SJSA1 (cell line): Measurements from ENCODE around the gene ZNF780B. TPM values are rescaled to one million over a fixed set of nuclear protein-coding genes. Genes with fewer than 3 reads are reported as not detected.

ENCODE experiments used
- DNase-seq, 2 experiments: peaks; one replicate each; pipeline ENCODE4 v3.0.0-alpha.2; 2015 to 2020; ENCODE audit warnings: low spot score in 2 of 2, low read depth in 1 of 2
- H3K27ac ChIP-seq: fragments of 250-450 bp; sonication (Bioruptor Pico); 2 replicates; pipeline ENCODE4 v1.5.1; 2020; ENCODE audit warnings: mild to moderate bottlenecking, moderate library complexity
- H3K27me3 ChIP-seq: fragments of 250-450 bp; sonication (Bioruptor Pico); replicated peaks from 2 replicates; pipeline ENCODE4 v1.5.1; 2020; ENCODE audit warnings: mild to moderate bottlenecking, moderate library complexity
- H3K36me3 ChIP-seq: fragments of 250-450 bp; sonication (Bioruptor Pico); 2 replicates; pipeline ENCODE4 v1.5.1; 2020; ENCODE audit warnings: mild to moderate bottlenecking
- H3K4me1 ChIP-seq: fragments of 250-450 bp; sonication (Bioruptor Pico); replicated peaks from 2 replicates; pipeline ENCODE4 v1.6.1; 2021; ENCODE audit warnings: mild to moderate bottlenecking
- H3K4me3 ChIP-seq: fragments of 250-450 bp; sonication (Bioruptor Pico); 2 replicates; pipeline ENCODE4 v1.5.1; 2020; ENCODE audit warnings: mild to moderate bottlenecking
- H3K9me3 ChIP-seq: fragments of 250-450 bp; sonication (Bioruptor Pico); replicated peaks from 2 replicates; pipeline ENCODE4 v1.5.1; 2020; ENCODE audit warnings: mild to moderate bottlenecking
- total RNA-seq: library from RNA; depleted of rRNA; stranded (reverse); fragments of >200 nt; shearing (Covaris generic); gene quantifications from 2 replicates; pipeline ENCODE4 v1.2.3, GENCODE V29; 2014; rRNA removed

ZNF780B gene
- total RNA-seq, 1 experiment from 2014 or later = 17.1 TPM

DNA sequence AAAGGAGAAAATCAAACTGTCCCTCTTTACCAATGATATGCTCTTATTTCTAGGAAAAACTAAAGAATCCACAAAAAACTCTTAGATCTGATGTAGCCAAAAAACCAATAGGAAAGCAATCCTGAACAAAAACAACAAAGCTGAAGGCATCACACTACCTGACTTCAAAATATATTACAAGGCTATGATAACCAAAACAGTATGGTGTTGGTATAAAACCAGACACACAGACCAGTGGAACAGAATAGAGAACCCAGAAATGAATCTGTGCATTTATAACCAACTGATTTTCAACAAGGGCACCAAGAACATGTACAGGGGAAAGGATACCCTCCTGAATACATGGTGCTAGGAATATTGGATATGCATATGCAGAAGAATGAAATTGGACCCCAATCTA, 68.9 kb downstream of the ZNF780B start:
- no peak overlapping the region for H3K4me3 ChIP-seq
- peaks cover 11% of the 10 kb centered on the region for H3K9me3 ChIP-seq
- DNase-seq = no peak
- H3K27ac ChIP-seq = no peak overlapping the region
- peaks cover 20% of the 10 kb centered on the region for H3K36me3 ChIP-seq
- no peaks in the 10 kb centered on the region for H3K4me1 ChIP-seq
- H3K27me3 ChIP-seq = no peaks in the 10 kb centered on the region

DNA sequence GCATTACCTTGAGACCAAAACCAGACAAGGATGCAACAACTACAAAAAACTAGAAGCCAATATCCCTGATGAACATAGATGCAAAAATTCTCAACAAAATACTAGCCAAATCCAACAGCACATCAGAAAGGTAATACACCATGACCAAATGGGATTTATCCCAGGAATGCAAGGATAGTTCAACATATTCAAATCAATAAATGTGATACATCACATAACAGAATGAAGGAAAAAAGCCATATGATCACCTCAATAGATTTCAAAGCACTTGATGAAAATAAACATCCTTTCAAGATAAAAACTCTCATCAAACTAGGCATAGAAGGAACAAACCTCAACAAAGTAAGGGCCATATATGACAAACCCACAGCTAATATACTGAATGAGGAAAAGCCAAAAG, 69.4 kb downstream of the ZNF780B start:
- Histone ChIP-seq H3K36me3 (peaks cover 24% of the 10 kb centered on the region), H3K9me3 (peaks cover 11% of the 10 kb centered on the region), H3K4me1 (no peaks in the 10 kb centered on the region), H3K4me3 (no peak overlapping the region), H3K27me3 (no peaks in the 10 kb centered on the region), H3K27ac (no peak overlapping the region)
- no peak for DNase-seq

DNA sequence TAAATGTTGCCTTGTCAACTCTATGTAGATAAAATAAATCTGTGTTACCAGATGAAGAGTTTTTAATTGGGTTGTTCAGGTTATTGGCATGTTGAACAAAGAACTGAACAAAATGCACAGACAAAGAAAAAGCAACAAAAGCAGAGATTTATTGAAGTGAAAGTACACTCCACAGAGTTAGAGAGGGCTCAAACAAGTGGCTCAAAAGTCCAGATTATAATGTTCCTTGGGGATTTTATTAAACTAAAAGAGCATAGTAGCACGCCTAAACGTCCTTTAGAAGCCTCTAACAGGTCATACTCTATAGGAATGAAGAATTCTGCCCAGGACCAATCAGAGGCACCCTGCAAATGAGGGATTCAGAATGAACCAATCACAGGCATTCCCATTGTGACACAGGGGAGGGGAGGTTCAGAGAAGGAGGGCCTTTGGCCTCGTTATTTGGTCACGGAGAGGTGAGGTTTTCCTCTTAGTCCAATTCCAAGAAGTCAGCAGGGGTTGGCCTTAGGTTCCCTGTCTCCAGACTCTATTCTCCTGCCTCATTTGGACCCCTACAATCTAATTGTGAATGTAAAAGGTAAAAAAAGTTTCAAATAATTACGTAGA, 72.2 kb downstream of the ZNF780B start:
- no peaks in the 10 kb centered on the region for H3K4me1 ChIP-seq
- H3K9me3 ChIP-seq = peaks cover 11% of the 10 kb centered on the region
- DNase-seq = no peak
- no peak overlapping the region for H3K27ac ChIP-seq
- H3K4me3 ChIP-seq = no peak overlapping the region
- H3K36me3 ChIP-seq = peaks cover 49% of the 10 kb centered on the region
- H3K27me3 ChIP-seq = no peaks in the 10 kb centered on the region

DNA sequence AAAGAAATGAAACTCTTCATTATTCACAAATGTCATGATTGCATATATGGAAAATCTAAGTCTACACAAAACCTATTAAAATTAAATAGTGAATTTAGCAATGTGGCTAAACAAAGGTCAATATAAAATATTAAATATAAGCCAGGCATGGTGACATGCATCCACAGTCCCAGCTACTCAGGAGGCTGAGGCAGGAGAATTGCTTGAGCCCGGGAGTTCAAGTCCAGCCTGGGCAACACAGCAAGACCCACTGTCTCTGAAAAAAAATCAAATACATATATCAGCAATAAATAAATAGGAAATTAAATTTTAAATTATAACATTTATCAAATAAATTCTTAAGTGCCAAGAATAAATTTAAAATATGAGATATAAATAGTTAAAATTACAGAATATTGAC, 73.1 kb downstream of the ZNF780B start:
- no peak for DNase-seq
- Histone ChIP-seq H3K36me3 (peaks cover 58% of the 10 kb centered on the region), H3K9me3 (peaks cover 11% of the 10 kb centered on the region), H3K27me3 (no peaks in the 10 kb centered on the region), H3K4me1 (no peaks in the 10 kb centered on the region), H3K4me3 (no peak overlapping the region), H3K27ac (no peak overlapping the region)

Other genes with a start within 250 kb of the ZNF780B start
- gene DYRK1B, start 222.1 kb downstream of the ZNF780B start, total RNA-seq = 1.9 and 2.0 TPM in 2 replicates
- 162 and 189 TPM in 2 replicates for gene FBL, start 209.9 kb downstream of the ZNF780B start, total RNA-seq
- gene FCGBP, start 121.6 kb downstream of the ZNF780B start, total RNA-seq = under 0.01 and 0.03 TPM in 2 replicates
- 137 and 174 TPM in 2 replicates for gene PSMC4, start 85.1 kb downstream of the ZNF780B start, total RNA-seq
- gene ZNF546, start 59.2 kb downstream of the ZNF780B start, total RNA-seq = 2.9 and 5.6 TPM in 2 replicates
- gene ZNF780A, start 34.7 kb upstream of the ZNF780B start, total RNA-seq = 19.0 and 20.1 TPM in 2 replicates
- gene MAP3K10, start 135.2 kb upstream of the ZNF780B start, total RNA-seq = 6.6 and 7.4 TPM in 2 replicates
- gene TTC9B, start 162.2 kb upstream of the ZNF780B start, total RNA-seq = not detected in 2 replicates
- gene CCNP, start 170.5 kb upstream of the ZNF780B start, total RNA-seq = not detected in 2 replicates
- gene AKT2, start 229.1 kb upstream of the ZNF780B start, total RNA-seq = 64.6 and 71.9 TPM in 2 replicates